ENCODE data around the gene COPS7B. TPM values are rescaled to one million over a fixed set of nuclear protein-coding genes. Genes with fewer than 3 reads are reported as not detected.

The COPS7B gene
- total and polyA plus RNA-seq, 10 donors, result 18.2 to 55.1 (median 32.9) TPM

DNA sequence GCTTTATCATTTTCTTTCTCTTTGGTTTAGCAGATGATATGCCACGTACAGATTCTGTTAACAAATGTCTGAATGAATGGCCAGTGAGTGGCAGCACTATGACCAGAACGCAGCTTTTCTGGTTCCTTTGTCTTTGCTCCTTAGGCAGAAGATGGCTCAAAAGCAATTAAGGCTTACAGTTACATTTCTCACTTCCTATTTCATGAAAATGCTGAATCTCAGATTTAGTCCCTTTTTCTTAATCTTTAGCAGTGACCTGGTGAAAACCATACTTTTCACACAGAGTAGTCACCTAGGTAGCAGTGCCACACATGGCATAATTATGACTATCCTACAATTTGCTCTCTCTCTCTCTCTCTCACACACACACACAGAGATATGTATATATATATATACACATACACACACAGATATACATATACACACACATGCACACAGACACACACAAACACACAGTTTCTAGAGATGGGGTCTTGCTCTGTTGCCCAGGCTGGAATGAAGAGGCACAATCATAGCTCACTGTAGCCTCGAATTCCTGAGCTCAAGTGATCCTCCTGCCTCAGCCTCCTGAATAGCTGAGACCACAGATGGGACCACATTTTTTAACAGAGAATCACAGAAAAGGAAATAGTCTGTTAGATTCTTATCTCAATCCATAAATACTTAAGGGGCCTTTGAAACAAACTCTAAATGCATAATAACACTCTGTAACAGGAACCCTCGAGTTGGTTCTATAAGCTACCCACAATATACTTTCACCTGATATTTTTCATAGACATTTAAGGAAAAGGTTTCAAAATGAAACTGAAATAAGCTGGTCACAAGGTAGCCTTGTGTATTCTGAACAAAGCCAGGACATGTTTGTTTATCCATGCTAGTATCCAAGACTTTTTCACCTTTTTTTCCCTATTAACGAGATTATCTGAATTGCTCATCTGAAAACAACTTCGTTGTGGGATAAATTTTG lies 16.8 kb upstream of the COPS7B start:
- no peak overlapping the region for H3K27ac ChIP-seq
- DNase-seq, result no peak
- peaks cover 0 to 6% (median 0%) of the 10 kb centered on the region in 6 donors for H3K36me3 ChIP-seq
- TF ChIP-seq POLR2A (IDR thresholded peaks at IDR 0.05) (no peak), POLR2AphosphoS5 (IDR thresholded peaks at IDR 0.05) (no peak)
- TF ChIP-seq, protein P1, sequence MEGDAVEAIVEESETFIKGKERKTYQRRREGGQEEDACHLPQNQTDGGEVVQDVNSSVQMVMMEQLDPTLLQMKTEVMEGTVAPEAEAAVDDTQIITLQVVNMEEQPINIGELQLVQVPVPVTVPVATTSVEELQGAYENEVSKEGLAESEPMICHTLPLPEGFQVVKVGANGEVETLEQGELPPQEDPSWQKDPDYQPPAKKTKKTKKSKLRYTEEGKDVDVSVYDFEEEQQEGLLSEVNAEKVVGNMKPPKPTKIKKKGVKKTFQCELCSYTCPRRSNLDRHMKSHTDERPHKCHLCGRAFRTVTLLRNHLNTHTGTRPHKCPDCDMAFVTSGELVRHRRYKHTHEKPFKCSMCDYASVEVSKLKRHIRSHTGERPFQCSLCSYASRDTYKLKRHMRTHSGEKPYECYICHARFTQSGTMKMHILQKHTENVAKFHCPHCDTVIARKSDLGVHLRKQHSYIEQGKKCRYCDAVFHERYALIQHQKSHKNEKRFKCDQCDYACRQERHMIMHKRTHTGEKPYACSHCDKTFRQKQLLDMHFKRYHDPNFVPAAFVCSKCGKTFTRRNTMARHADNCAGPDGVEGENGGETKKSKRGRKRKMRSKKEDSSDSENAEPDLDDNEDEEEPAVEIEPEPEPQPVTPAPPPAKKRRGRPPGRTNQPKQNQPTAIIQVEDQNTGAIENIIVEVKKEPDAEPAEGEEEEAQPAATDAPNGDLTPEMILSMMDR (IDR thresholded peaks at IDR 0.05 in 8 of 11, conservative IDR thresholded peaks at IDR 0.05 in 3 of 11), result no peak
- peaks cover 0 to 20% (median 5%) of the 10 kb centered on the region in 6 donors for H3K4me1 ChIP-seq
- WGBS, 5 donors, result 65 to 80% (median 75%) methylated on average over 6 of the region's 6 CpGs
- no peaks in the 10 kb centered on the region for H3K27me3 ChIP-seq (replicated peaks in 1 of 7)
- intact Hi-C loops (cut with DNase I; ENCODE audit: low total_unique reads), result no loop called here
- no peak overlapping the region for H3K4me3 ChIP-seq
- no peaks in the 10 kb centered on the region for H3K9me3 ChIP-seq

DNA sequence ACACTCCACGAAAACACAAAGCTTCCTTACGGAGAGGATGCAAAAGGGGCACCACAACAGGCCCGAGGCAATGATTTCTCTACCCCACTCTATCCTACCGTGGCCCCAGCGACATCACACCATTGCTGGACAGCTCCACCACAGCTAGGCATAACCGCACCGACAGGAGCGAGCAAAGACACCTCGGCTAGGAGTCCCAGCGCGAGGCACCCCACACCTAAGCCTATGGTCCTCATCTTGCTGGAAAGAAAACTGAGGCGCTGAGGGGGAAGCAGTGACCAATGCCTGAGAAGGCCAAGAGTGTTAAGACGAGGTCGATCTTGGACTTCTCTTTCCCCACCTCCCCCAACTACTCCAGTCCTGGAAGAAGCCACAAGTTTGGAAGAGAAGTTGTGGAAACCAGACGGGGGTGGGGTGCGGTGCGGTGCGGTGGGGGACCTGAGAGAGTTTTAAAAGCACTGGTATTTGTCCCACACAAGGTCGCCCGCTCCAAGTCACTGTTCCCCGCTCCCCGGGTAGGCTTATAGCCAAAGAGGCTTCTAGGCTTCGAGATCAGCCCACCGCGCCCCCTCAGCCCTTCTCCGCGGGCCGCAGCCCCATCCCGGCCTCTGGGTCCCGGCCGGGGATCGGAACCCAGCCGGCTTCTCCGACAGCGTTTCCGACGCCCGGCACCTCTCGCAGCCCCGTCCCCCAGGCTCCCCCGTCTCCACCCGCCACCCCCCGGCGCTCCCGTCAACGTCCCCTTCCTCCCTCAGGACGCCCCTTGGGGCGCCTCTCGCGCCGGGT lies 5.9 kb upstream of the COPS7B start:
- peaks cover 0 to 5% (median 0%) of the 10 kb centered on the region in 6 donors for H3K36me3 ChIP-seq
- TF ChIP-seq POLR2A (IDR thresholded peaks at IDR 0.05) (no peak), POLR2AphosphoS5 (IDR thresholded peaks at IDR 0.05) (no peak)
- TF ChIP-seq, protein P1 (IDR thresholded peaks at IDR 0.05 in 8 of 11, conservative IDR thresholded peaks at IDR 0.05 in 3 of 11), result no peak
- DNase-seq, result peak; percentile 77
- 9 to 21% (median 11%) methylated on average over 26 to 51 of the region's 51 CpGs for WGBS, 5 donors
- no peaks in the 10 kb centered on the region for H3K27me3 ChIP-seq (replicated peaks in 1 of 7)
- peaks cover 33 to 65% (median 49%) of the 10 kb centered on the region in 6 donors for H3K4me1 ChIP-seq
- peak overlapping the region; percentile 64 to 98 (median 90) for H3K4me3 ChIP-seq
- intact Hi-C loops (cut with DNase I; ENCODE audit: low total_unique reads), result no loop called here
- peak overlapping the region; percentile 71 to 92 (median 88) for H3K27ac ChIP-seq
- no peaks in the 10 kb centered on the region for H3K9me3 ChIP-seq

DNA sequence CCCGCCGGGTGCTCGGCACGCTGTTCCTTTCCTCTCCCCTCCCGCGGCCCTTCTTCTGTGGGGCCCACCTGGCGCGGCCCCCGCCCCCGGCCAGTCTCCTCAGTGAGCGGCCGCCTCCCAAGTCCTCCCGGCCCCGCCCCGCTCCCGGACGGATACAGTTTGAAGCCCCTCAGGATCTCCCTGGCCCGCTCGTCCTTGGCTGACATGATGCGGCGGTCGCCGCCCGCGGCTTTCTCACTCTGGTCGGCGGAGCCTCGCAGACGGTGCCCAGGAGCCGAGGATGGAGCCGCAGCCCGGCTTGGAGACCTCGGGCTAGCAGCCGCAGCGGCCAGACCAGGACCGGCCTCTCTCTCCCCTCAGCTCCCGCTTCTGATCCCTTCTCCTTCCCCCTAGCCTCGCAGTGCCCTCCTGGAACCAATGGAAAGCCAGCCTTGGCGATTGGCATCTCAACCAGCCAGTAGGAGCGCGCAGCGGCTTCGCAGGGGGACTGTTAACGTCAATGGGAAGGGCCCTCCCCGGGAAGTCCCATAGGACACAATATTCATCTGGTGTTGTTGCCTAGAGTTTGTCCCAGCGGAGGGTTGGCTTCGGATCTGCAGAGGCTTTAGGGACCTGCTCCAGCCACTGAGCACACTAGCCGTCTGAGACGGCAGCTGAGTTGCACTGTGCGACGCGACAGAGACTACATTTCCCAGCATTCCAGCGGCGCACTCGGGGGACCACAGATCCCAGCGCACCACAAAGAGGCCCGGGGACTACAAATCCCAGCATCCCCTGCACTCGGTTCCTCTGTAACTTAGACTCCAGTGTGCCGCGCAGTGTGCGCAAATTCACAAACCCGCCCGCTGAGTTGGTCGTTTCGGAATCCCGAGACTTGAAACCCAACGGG lies 5.1 kb upstream of the COPS7B start, which contains the start of gene PDE6D:
PDE6D (minus strand) TSS at position 374 of the 889 bp plus-strand sequence; CDS start at position 206, 168 bp downstream.
- peak; percentile 96 for DNase-seq
- no peaks in the 10 kb centered on the region for H3K27me3 ChIP-seq (replicated peaks in 1 of 7)
- H3K4me1 ChIP-seq, result peaks cover 40 to 73% (median 58%) of the 10 kb centered on the region in 6 donors
- WGBS, 5 donors, result 0 to 1% (median 1%) methylated on average over 34 to 67 of the region's 67 CpGs
- H3K9me3 ChIP-seq, result no peaks in the 10 kb centered on the region
- peak within 1 kb of the TSS; percentile 64 to 98 (median 90) for H3K4me3 ChIP-seq
- TF ChIP-seq, protein P1 (IDR thresholded peaks at IDR 0.05 in 8 of 11, conservative IDR thresholded peaks at IDR 0.05 in 3 of 11), result peak in 1 of 11 experiments; percentile 14
- TF ChIP-seq POLR2A (IDR thresholded peaks at IDR 0.05) (peak; percentile 46 to 90 (median 73)), POLR2AphosphoS5 (IDR thresholded peaks at IDR 0.05) (peak; percentile 94 to 98 (median 98))
- intact Hi-C loops (cut with DNase I; ENCODE audit: low total_unique reads), result no loop called here
- H3K27ac ChIP-seq, result peak within 1 kb of the TSS; percentile 71 to 92 (median 88)
- peaks cover 0 to 5% (median 0%) of the 10 kb centered on the region in 6 donors for H3K36me3 ChIP-seq

Data from spleen (tissue), 11 donors.